ENCODE data around the gene JARID2. TPM values are rescaled to one million over a fixed set of nuclear protein-coding genes. Genes with fewer than 3 reads are reported as not detected.
"Not testable (repeated sequence)": the region's sequence is repeated elsewhere in the genome, so short reads cannot be mapped to it uniquely, and the experiment has no call there.

The JARID2 gene
- total RNA-seq, 2 experiments from 2014 or later = 19.0 to 19.5 TPM

DNA sequence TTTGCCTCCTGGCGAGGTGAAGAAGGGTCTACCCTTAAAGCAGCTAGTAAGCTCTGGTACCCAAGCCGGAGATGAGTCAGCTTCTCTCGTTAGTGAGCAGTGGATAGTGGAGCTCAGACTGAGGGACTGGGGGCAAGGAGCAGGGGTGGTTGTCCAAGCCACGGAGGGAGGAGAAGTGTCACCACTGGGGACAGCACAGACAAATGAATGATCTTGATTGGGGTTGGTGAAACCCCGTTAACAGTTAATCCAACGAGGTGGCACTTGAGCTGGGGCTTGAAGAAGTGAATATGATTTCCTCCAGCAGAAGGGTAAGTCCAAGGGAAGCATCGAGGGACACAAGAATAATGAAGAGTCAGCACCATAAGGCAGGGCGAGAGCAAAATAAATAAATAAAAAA lies 43.0 kb downstream of the JARID2 start:
- TF ChIP-seq, protein P1, sequence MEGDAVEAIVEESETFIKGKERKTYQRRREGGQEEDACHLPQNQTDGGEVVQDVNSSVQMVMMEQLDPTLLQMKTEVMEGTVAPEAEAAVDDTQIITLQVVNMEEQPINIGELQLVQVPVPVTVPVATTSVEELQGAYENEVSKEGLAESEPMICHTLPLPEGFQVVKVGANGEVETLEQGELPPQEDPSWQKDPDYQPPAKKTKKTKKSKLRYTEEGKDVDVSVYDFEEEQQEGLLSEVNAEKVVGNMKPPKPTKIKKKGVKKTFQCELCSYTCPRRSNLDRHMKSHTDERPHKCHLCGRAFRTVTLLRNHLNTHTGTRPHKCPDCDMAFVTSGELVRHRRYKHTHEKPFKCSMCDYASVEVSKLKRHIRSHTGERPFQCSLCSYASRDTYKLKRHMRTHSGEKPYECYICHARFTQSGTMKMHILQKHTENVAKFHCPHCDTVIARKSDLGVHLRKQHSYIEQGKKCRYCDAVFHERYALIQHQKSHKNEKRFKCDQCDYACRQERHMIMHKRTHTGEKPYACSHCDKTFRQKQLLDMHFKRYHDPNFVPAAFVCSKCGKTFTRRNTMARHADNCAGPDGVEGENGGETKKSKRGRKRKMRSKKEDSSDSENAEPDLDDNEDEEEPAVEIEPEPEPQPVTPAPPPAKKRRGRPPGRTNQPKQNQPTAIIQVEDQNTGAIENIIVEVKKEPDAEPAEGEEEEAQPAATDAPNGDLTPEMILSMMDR (conservative IDR thresholded peaks at IDR 0.05; ENCODE audit: low read length) = no peak
- no peak for TF ChIP-seq EZH2phosphoT487 (IDR thresholded peaks at IDR 0.05; ENCODE audit: borderline replicate concordance, low read depth, low read length)
- no peak overlapping the region for H2AFZ ChIP-seq (ENCODE audit: low read length)
- no peak overlapping the region for H3K4me3 ChIP-seq (ENCODE audit: low read depth, low read length, poor library complexity, severe bottlenecking)
- no peaks in the 10 kb centered on the region for H3K9me3 ChIP-seq (ENCODE audit: low read length)
- H3K79me2 ChIP-seq (ENCODE audit: insufficient read depth, low read depth, low read length) = peaks cover 23% of the 10 kb centered on the region; the same call in 1 of the 2 replicates
- intact Hi-C loops (cut with micrococcal nuclease; ENCODE audit: unreplicated experiment) = no loop called here
- H4K20me1 ChIP-seq (ENCODE audit: insufficient read depth, low read length) = no peaks in the 10 kb centered on the region
- ChIA-PET POLR2A (interaction anchor here (0.9 to 1.6 kb wide), 3 partner anchors 24 to 38 kb away, joined by 3 to 4 read pairs (median 3); no protein-coding TSS in a partner anchor), CTCF (ENCODE audit: unreplicated experiment) (interaction anchor here (1.2 kb wide), 1 partner anchor 22 kb away, joined by 3 read pairs; no protein-coding TSS in a partner anchor)
- no TSS peak for BruUV-seq (replicated peaks)
- no peak overlapping the region for H3K27ac ChIP-seq (ENCODE audit: low read depth, low read length, poor library complexity, severe bottlenecking)
- no peaks in the 10 kb centered on the region for H3K9me2 ChIP-seq (ENCODE audit: insufficient read depth, low read length)
- no peak for DNase-seq (ENCODE audit: low spot score)
- peaks cover 13% of the 10 kb centered on the region for H3K4me1 ChIP-seq (ENCODE audit: insufficient read depth, low read length, poor library complexity, severe bottlenecking)
- no peak overlapping the region for H3K4me2 ChIP-seq (ENCODE audit: low read length)
- no peaks in the 10 kb centered on the region for H3K36me3 ChIP-seq (ENCODE audit: insufficient read depth, low read length)

DNA sequence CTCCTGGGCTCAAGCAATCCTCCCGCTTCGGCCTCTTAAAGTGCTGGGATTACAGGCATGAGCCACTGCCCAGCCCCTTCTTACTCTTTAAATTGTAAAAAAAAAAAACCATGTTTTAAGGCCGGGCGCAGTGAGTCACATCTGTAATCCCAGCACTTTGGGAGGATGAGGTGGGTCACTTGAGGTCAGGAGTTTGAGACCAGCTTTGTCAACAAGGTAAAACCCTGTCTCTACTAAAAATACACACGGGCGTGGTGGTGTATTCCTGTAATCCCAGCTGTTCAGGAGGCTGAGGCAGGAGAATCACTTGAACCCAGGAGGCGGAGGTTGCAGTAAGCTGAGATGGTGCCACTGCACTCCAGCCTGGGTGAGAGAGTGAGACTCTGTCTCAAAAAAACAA lies 43.6 kb downstream of the JARID2 start:
- H2AFZ ChIP-seq (ENCODE audit: low read length); H3K27ac ChIP-seq (ENCODE audit: low read depth, low read length, poor library complexity, severe bottlenecking); BruUV-seq (replicated peaks); H3K36me3 ChIP-seq (ENCODE audit: insufficient read depth, low read length); H3K4me2 ChIP-seq (ENCODE audit: low read length); H3K4me3 ChIP-seq (ENCODE audit: low read depth, low read length, poor library complexity, severe bottlenecking); H3K9me3 ChIP-seq (ENCODE audit: low read length); intact Hi-C loops (cut with micrococcal nuclease; ENCODE audit: unreplicated experiment); H3K9me2 ChIP-seq (ENCODE audit: insufficient read depth, low read length); H4K20me1 ChIP-seq (ENCODE audit: insufficient read depth, low read length); DNase-seq (ENCODE audit: low spot score): not testable (repeated sequence)
- Histone ChIP-seq H3K4me1 (ENCODE audit: insufficient read depth, low read length, poor library complexity, severe bottlenecking) (peaks cover 13% of the 10 kb centered on the region), H3K79me2 (ENCODE audit: insufficient read depth, low read depth, low read length) (peaks cover 23% of the 10 kb centered on the region; the same call in 1 of the 2 replicates)
- CTCF ChIA-PET (ENCODE audit: unreplicated experiment) = interaction anchor here (1.2 kb wide), 1 partner anchor 22 kb away, joined by 3 read pairs; no protein-coding TSS in a partner anchor
- POLR2A ChIA-PET = interaction anchor here (0.5 kb wide), 1 partner anchor 527 kb away, joined by 7 read pairs; no protein-coding TSS in a partner anchor

DNA sequence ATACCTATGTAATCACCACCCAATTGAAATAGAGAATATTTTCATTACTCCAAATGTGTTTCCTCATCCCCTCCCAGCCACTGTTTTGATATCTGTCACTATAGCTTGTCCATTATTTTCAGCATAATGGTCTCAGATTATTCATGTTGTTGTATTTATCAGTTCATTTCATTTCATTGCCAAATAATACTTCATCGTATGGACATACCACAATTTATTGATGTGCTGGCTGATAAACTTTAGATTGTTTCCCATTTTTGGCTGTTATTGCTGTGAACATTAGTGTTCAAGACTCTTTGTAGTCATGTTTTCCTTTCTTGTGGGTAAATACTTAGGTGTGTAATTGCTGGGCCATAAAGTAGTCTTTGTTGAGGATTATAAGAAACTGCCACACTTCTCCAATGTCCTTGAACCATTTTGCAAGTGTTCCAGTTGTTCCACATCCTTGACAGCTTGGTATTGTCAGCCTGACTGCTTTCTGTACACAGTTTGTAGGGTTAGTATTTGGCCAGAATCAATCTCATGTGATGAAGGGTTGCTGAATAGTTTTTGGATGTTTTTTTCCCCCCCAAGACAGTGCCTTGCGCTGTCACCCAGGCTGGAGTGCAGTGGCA lies 44.3 kb downstream of the JARID2 start:
- Histone ChIP-seq H3K4me1 (ENCODE audit: insufficient read depth, low read length, poor library complexity, severe bottlenecking) (peaks cover 13% of the 10 kb centered on the region), H3K4me2 (ENCODE audit: low read length) (no peak overlapping the region)
- CTCF ChIA-PET (ENCODE audit: unreplicated experiment) = no interaction called here

More for the DNA sequence above, 44.3 kb downstream of the JARID2 start:
- Histone ChIP-seq H3K9me2 (ENCODE audit: insufficient read depth, low read length) (no peaks in the 10 kb centered on the region), H2AFZ (ENCODE audit: low read length) (no peak overlapping the region), H4K20me1 (ENCODE audit: insufficient read depth, low read length) (no peaks in the 10 kb centered on the region), H3K36me3 (ENCODE audit: insufficient read depth, low read length) (no peaks in the 10 kb centered on the region), H3K79me2 (ENCODE audit: insufficient read depth, low read depth, low read length) (peaks cover 23% of the 10 kb centered on the region; the same call in 1 of the 2 replicates), H3K27ac (ENCODE audit: low read depth, low read length, poor library complexity, severe bottlenecking) (no peak overlapping the region), H3K9me3 (ENCODE audit: low read length) (no peaks in the 10 kb centered on the region), H3K4me3 (ENCODE audit: low read depth, low read length, poor library complexity, severe bottlenecking) (no peak overlapping the region)
- intact Hi-C loops (cut with micrococcal nuclease; ENCODE audit: unreplicated experiment) = no loop called here
- DNase-seq (ENCODE audit: low spot score) = no peak
- no TSS peak for BruUV-seq (replicated peaks)
- no peak for TF ChIP-seq EZH2phosphoT487 (IDR thresholded peaks at IDR 0.05; ENCODE audit: borderline replicate concordance, low read depth, low read length)
- TF ChIP-seq, protein P1 (conservative IDR thresholded peaks at IDR 0.05; ENCODE audit: low read length) = no peak
- POLR2A ChIA-PET = no interaction called here
